Measurements from ENCODE around the gene LRRC51. TPM values are rescaled to one million over a fixed set of nuclear protein-coding genes. Genes with fewer than 3 reads are reported as not detected.

The LRRC51 gene
- total and polyA plus RNA-seq, 2 of the 4 experiments (the other 2 are of a cell fraction) = 5.3 to 5.6 TPM

- TF ChIP-seq NFE2L2 (IDR thresholded peaks at IDR 0.05; ENCODE audit: low read depth, low read length) (no peak), MAFK (IDR thresholded peaks at IDR 0.05; ENCODE audit: low read depth, low read length) (no peak), SMC3 (IDR thresholded peaks at IDR 0.05; ENCODE audit: low read depth, low read length) (no peak), CHD1 (IDR thresholded peaks at IDR 0.05; ENCODE audit: low read depth, low read length) (no peak), RFX5 (IDR thresholded peaks at IDR 0.05; ENCODE audit: low read depth, low read length) (no peak), CTCF (conservative IDR thresholded peaks at IDR 0.05; ENCODE audit: low read depth, low read length) (no peak), POLR2A (IDR thresholded peaks at IDR 0.05; ENCODE audit: low read depth, low read length) (no peak), MAZ (IDR thresholded peaks at IDR 0.05; ENCODE audit: borderline replicate concordance, low read depth, low read length) (no peak), BHLHE40 (IDR thresholded peaks at IDR 0.05; ENCODE audit: low read depth, low read length) (no peak), USF2 (IDR thresholded peaks at IDR 0.05; ENCODE audit: low read depth, low read length) (no peak), CEBPB (IDR thresholded peaks at IDR 0.05; ENCODE audit: low read depth, low read length) (no peak), MXI1 (IDR thresholded peaks at IDR 0.05; ENCODE audit: borderline replicate concordance, low read depth, low read length) (no peak)
- Histone ChIP-seq H2AK9ac (replicated peaks; ENCODE audit: low read depth, low read length, poor library complexity) (no peak overlapping the region), H3K4me2 (ENCODE audit: low read depth, low read length) (no peak overlapping the region), H3K79me1 (ENCODE audit: low read depth in 1 of 2, low read length in 2 of 2) (no peaks in the 10 kb centered on the region), H3K27ac (ENCODE audit: insufficient read depth, low read length) (no peak overlapping the region), H3K36me3 (ENCODE audit: control insufficient read depth, insufficient read depth, low read length) (no peaks in the 10 kb centered on the region), H3K4me3 (ENCODE audit: insufficient read depth, low read depth, low read length) (no peak overlapping the region), H4K20me1 (ENCODE audit: insufficient read depth, low read length) (no peaks in the 10 kb centered on the region), H3K27me3 (ENCODE audit: control insufficient read depth, insufficient read depth, low read length) (peaks cover 2% of the 10 kb centered on the region; the same call in 1 of the 2 replicates), H4K91ac (ENCODE audit: insufficient read depth, low read depth, low read length) (no peak overlapping the region), H4K8ac (ENCODE audit: low read depth in 2 of 2, low read length in 2 of 2) (no peak overlapping the region), H2BK15ac (ENCODE audit: low read depth, low read length) (no peak overlapping the region), H3K14ac (replicated peaks; ENCODE audit: low read depth, low read length) (no peak overlapping the region), H2AFZ (replicated peaks; ENCODE audit: low read length, poor library complexity) (no peak overlapping the region), H2BK5ac (ENCODE audit: low read depth, low read length, poor library complexity, severe bottlenecking) (no peak overlapping the region), H2BK120ac (ENCODE audit: low read depth, low read length) (no peak overlapping the region), H2BK20ac (ENCODE audit: low read depth, low read length) (no peak overlapping the region), H3K4ac (ENCODE audit: low read depth, low read length) (no peak overlapping the region), H3K4me1 (ENCODE audit: control insufficient read depth, insufficient read depth, low read length) (no peaks in the 10 kb centered on the region), H4K5ac (ENCODE audit: low read depth, low read length) (no peak overlapping the region), H3K9ac (ENCODE audit: low read depth, low read length) (no peak overlapping the region), H2AK5ac (ENCODE audit: low read depth, low read length) (no peak overlapping the region), H3K56ac (ENCODE audit: extremely low read depth, insufficient read depth, low read length) (no peak overlapping the region), H3K23ac (ENCODE audit: low read depth, low read length) (no peak overlapping the region), H3K9me1 (ENCODE audit: insufficient read depth, low read length) (no peaks in the 10 kb centered on the region), H3K18ac (ENCODE audit: low read depth, low read length) (no peak overlapping the region), H3K9me3 (ENCODE audit: control insufficient read depth, insufficient read depth, low read length) (no peaks in the 10 kb centered on the region)
- no TSS peak for BruUV-seq (replicated peaks)
- no peak for DNase-seq
- CTCF ChIA-PET = no interaction called here
- intact Hi-C loops (cut with micrococcal nuclease) = no loop called here
- dilution Hi-C loops (cut with HindIII; ENCODE audit: low sequenced_read_pairs, unreplicated experiment) = no loop called here
- WGBS, 2 experiments (ENCODE audit: extremely low coverage in 2 of 2, insufficient read length in 1 of 2) = no CpG with 5 or more reads among the region's 1 CpG
- POLR2A ChIA-PET (ENCODE audit: unreplicated experiment) = no interaction called here
- ATAC-seq (ENCODE audit: low read depth) = no peak
- in situ Hi-C loops (cut with MboI; ENCODE audit: low sequenced_read_pairs) = no loop called here
These were observed 42.0 kb downstream of the LRRC51 start for GRCh38 chr11:72122607-72123006.
